GM19043 (cell line): ENCODE results near the gene ESPNL.

Source experiments
- ATAC-seq: cut with Tn5 transposase; IDR thresholded peaks from one replicate; pipeline ENCODE4 v1.9.1; 2021; ENCODE audit warnings: low read depth; ENCODE audit not compliant: unreplicated experiment

Gene ESPNL

DNA sequence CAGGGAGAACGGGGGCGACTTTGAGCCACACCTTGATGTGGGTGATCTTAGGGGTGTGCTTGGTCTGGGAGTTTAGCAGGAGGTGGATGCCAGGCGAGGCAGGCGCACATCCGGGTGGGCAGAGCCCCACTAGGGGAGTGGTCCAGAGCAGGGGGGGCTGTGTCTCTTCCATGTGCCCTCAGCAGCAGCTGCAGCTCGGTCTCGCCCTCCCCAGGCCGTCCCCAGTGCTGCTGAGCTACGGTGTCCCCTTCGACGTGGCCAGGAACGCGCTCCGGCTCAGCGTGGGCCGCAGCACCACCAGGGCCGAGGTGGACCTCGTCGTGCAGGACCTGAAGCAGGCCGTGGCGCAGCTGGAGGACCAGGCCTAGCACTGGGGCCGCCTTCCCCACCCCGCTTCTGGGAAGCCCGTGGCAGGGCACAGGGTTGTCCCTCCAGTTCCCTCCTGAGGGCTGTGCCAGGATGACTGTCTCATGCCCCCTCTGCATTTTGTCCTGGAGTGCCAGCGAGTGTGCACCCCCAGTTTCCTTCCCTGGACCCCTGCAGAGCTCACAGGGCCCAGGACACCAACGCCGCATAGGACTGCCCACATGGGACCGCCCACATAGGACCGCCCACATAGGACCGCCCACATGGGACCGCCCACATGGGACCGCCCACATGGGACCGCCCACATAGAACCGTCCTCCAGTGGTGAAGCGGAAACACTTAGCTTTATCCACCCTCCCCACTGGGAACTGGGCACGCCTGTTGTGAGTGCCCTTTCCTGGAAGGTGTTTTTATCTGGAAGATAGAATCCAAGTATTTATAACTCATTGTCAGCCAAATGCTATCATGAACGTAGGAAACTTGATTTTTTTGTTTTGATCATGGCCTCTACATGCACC is 1.9 kb upstream of the ESPNL start:
- ATAC-seq: peak; percentile 82

GRCh38 chr2:238098901-238099713 is 1.0 kb upstream of the ESPNL start:
- peak; percentile 22 for ATAC-seq

DNA sequence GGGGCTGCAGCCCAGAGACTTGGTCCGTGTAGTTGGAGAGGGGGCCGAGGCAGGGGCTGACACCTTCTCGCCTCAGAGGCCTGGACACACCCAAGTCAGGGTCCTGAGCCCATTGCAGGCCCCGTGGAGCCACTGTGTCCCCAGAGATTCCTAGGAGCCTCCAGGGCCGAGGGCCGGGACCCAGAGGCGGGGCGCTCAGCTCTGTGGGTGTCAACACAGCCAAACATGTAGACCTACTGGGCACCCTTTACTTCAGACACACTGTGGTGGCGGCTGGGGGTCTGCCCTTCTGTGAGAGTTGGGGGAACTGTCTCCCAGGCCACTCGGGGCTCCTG is 459 bp upstream of the ESPNL start:
- ATAC-seq: no peak

GRCh38 chr2:238100821-238101771 is 956 bp downstream of the ESPNL start:
- ATAC-seq: no peak

- ATAC-seq: no peak
Observed at GRCh38 chr2:238101891-238102841, 2.0 kb downstream of the ESPNL start.

- ATAC-seq: no peak
Observed at GRCh38 chr2:238102865-238103264, 2.7 kb downstream of the ESPNL start.

GRCh38 chr2:238103465-238104225 is 3.5 kb downstream of the ESPNL start:
- no peak for ATAC-seq

GRCh38 chr2:238104226-238104690 is 4.1 kb downstream of the ESPNL start:
- ATAC-seq: no peak

GRCh38 chr2:238104691-238105371 is 4.7 kb downstream of the ESPNL start:
- no peak for ATAC-seq

- no peak for ATAC-seq
Observed at GRCh38 chr2:238105506-238106338, 5.6 kb downstream of the ESPNL start.

- ATAC-seq: no peak
Observed at GRCh38 chr2:238106339-238106697, 6.2 kb downstream of the ESPNL start.

DNA sequence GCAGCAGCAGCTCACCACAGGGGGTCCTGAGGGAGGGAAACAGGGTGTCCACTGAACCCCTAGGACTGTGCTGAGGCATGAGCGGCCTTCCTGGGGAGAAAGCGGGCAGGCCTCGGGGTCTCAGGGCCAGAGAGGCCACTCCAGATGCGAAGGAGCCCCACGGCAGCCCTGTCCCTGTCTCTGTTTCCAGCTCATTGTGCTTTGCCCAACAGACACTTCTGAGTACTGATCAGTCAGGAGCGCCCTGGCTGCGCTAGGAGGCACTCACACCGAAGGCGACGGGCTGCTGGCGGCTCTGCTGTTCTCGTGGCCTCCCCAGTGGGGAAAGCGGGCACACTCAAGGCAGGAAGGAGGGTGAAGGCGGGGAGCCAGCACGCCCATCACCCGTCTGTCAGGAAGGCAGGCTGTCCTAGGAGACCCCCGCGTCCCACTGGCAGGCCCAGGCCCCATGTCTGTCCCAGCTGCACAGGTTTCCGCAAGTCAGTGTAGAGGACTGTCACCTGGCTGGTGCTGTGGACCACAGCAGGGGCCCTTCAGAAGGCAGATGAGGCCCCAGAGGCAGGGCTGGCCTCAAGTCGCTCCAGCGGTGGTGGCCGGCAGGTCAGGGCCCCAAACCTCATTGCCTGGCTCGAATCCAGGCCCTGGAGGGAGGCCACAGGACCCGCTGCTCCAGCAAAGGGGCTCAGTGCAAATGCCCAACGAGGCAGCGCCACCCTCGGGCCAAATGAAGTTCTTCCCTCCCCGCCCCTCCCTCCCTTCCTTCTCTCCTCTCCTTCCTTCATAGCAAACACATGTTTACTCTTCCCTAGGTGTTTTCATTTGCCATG is 6.8 kb downstream of the ESPNL start:
- ATAC-seq: peak; percentile 7

GRCh38 chr2:238107525-238108422 is 7.6 kb downstream of the ESPNL start:
- ATAC-seq: peak; percentile 67

DNA sequence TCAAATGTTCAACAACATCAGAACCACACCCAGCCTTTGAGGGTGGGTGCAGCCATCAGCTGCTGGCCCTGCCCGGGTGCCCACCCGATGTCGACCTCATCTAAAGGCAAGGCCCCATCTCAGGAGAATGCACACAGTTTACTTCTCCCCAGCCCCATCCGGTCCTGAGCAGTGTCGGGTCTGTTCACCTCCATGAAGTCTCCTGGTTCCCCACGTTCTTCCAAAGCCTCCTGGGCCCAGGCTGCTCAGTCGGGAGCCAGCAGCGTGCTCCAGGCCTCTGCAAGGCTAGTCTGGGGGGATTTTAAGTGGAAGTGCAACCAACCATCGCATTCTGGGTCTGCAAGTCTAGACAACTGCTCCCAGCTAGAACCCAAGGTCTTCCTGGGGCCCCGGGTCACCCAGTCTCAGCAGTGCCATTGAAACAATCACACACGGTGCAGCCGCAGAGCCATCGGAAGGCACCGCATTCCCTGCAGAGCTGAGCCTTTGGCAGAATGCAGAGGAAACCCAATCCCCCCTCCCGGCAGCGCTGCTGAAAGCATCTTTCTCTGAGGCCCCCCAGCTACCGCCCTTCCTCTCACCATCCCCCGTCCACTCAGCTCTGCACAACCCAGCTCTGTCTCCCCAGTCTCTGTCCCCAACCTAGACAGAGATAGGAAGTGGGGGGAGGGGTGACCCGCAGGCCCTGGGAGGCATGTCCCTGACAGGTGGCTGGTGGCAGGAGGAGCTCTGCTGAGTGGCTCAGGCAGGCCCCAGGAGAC is 8.5 kb downstream of the ESPNL start:
- peak; percentile 56 for ATAC-seq

GRCh38 chr2:238113611-238114010 is 13.5 kb downstream of the ESPNL start:
- no peak for ATAC-seq
